ENCODE measurements around the gene CRHR1.

Gene CRHR1

GRCh38 chr17:45869676-45870341 is 85.7 kb downstream of the CRHR1 start:
- DNase-seq (ENCODE audit: low spot score) = no peak

GRCh38 chr17:45870342-45870974 is 86.3 kb downstream of the CRHR1 start:
- no peak for DNase-seq (ENCODE audit: low spot score)

- no peak for DNase-seq (ENCODE audit: low spot score)
Measured at GRCh38 chr17:45871718-45872117, 87.6 kb downstream of the CRHR1 start.

- DNase-seq (ENCODE audit: low spot score) = peak; percentile 42
Measured at GRCh38 chr17:45873728-45874127, 89.6 kb downstream of the CRHR1 start.

- peak; percentile 24 for DNase-seq (ENCODE audit: low spot score)
Measured at GRCh38 chr17:45874151-45874550, 90.0 kb downstream of the CRHR1 start.

GRCh38 chr17:45876539-45876938 is 92.4 kb downstream of the CRHR1 start:
- DNase-seq (ENCODE audit: low spot score) = no peak

- DNase-seq (ENCODE audit: low spot score) = no peak
Measured at GRCh38 chr17:45877467-45877866, 93.3 kb downstream of the CRHR1 start.

- DNase-seq (ENCODE audit: low spot score) = no peak
Measured at GRCh38 chr17:45883063-45883462, 98.9 kb downstream of the CRHR1 start.
